Hepatocyte (in vitro differentiated cells): ENCODE measurements around the gene ISM2. TPM values are rescaled to one million over a fixed set of nuclear protein-coding genes. Genes with fewer than 3 reads are reported as not detected.
A peak's percentile ranks its signal among the peaks of the same experiment; 100 is the strongest.

Experiments used
- DNase-seq: peaks from one replicate; pipeline ENCODE4 v3.0.0-alpha.2; 2016; ENCODE audit warnings: low spot score
- H2AFZ ChIP-seq: fragments of 200-600 bp; sonication (generic); 2 replicates; pipeline ENCODE4 v1.6.0; 2016; ENCODE audit warnings: antibody characterized with exemption, mild to moderate bottlenecking
- H3K27ac ChIP-seq: fragments of 200-600 bp; sonication (generic); 2 replicates; pipeline ENCODE4 v1.5.1; 2016; ENCODE audit warnings: mild to moderate bottlenecking
- H3K27me3 ChIP-seq: fragments of 200-600 bp; sonication (generic); 2 replicates; pipeline ENCODE4 v1.6.1; 2016
- H3K36me3 ChIP-seq: fragments of 200-600 bp; sonication (generic); replicated peaks from 2 replicates; pipeline ENCODE4 v1.5.1; 2016; ENCODE audit warnings: low read depth; ENCODE audit not compliant: insufficient read depth
- H3K4me1 ChIP-seq: fragments of 200-600 bp; sonication (generic); 2 replicates; pipeline ENCODE4 v1.5.1; 2016; ENCODE audit warnings: mild to moderate bottlenecking, moderate library complexity; ENCODE audit not compliant: insufficient read depth
- H3K4me2 ChIP-seq: fragments of 200-600 bp; sonication (generic); 2 replicates; pipeline ENCODE4 v1.6.0; 2016
- H3K4me3 ChIP-seq: fragments of 200-600 bp; sonication (generic); 2 replicates; pipeline ENCODE4 v1.5.1; 2016; ENCODE audit warnings: mild to moderate bottlenecking
- H3K79me2 ChIP-seq: fragments of 200-600 bp; sonication (generic); 2 replicates; pipeline ENCODE4 v1.6.0; 2017; ENCODE audit warnings: mild to moderate bottlenecking
- H3K9me2 ChIP-seq: fragments of 200-600 bp; sonication (generic); replicated peaks from 2 replicates; pipeline ENCODE4 v1.6.0; 2017; ENCODE audit warnings: mild to moderate bottlenecking; ENCODE audit not compliant: insufficient read depth
- H3K9me3 ChIP-seq: fragments of 200-600 bp; sonication (generic); 2 replicates; pipeline ENCODE4 v1.5.1; 2016; ENCODE audit warnings: low read depth, mild to moderate bottlenecking
- H4K20me1 ChIP-seq: fragments of 200-600 bp; sonication (generic); 2 replicates; pipeline ENCODE4 v1.6.0; 2016; ENCODE audit warnings: mild to moderate bottlenecking; ENCODE audit not compliant: insufficient read depth, poor library complexity, severe bottlenecking
- CTCF ChIP-seq: fragments of 200-600 bp; sonication (generic); IDR thresholded peaks from 2 replicates; pipeline ENCODE4 v1.5.1; 2016; ENCODE audit warnings: antibody characterized with exemption, mild to moderate bottlenecking; ENCODE audit not compliant: poor library complexity
- EZH2 ChIP-seq: fragments of 200-600 bp; sonication (generic); IDR thresholded peaks from 2 replicates; pipeline ENCODE4 v1.6.1; 2016; ENCODE audit warnings: antibody characterized with exemption, mild to moderate bottlenecking, borderline replicate concordance
- EZH2phosphoT487 ChIP-seq: fragments of 200-600 bp; sonication (generic); IDR thresholded peaks from one replicate; pipeline ENCODE4 v1.6.1; 2018; ENCODE audit warnings: antibody characterized with exemption, mild to moderate bottlenecking, low read depth, moderate library complexity; ENCODE audit not compliant: unreplicated experiment, severe bottlenecking
- WGBS: methylation state at CpG from one replicate; pipeline ENCODE4 v1.1.6; 2016; ENCODE audit warnings: low lambda C conversion rate; ENCODE audit errors: missing lambda C conversion rate; 5-methylcytosine and 5-hydroxymethylcytosine counted together
- polyA plus RNA-seq: library from polyadenylated mRNA; unstranded; fragments of >200 nt; fragmentation: Nextera tagmentation; extraction: Ambion mirVana; gene quantifications from 2 replicates; pipeline ENCODE4 v1.2.1, GENCODE V29; 2016
- total RNA-seq: library from RNA; depleted of rRNA; stranded (reverse); fragments of >200 nt; gene quantifications from 2 replicates; pipeline ENCODE4 v1.2.3, GENCODE V29; 2014

ISM2 gene
- total and polyA plus RNA-seq, 2 experiments from 2014 or later, result 5.1 to 6.3 TPM

DNA sequence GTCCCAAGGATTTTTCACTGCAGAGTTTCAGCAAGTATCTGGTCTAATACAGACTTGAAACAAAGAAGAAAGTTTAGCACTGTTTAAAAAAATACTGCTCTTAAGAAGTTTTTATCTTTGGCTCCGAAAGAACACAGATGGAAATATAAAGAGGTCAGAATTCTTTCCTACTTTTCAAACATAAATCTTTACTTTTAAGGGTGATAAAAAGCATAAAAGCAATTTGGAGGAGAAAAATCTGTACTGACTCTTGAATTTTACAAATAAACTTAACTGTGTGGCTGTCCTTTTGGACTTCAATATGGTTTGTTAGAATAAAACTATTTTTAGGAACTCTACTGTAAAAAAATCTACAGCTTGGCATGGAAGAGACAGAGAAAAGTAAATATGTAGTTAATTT is 27.6 kb upstream of the ISM2 start:
- H3K36me3 ChIP-seq, result no peaks in the 10 kb centered on the region
- H3K9me2 ChIP-seq, result no peaks in the 10 kb centered on the region
- TF ChIP-seq EZH2phosphoT487 (no peak), CTCF (no peak), EZH2 (no peak)
- no peak overlapping the region for H2AFZ ChIP-seq
- no peaks in the 10 kb centered on the region for H3K9me3 ChIP-seq
- DNase-seq, result no peak
- peak overlapping the region; percentile 16 for H3K4me2 ChIP-seq
- H4K20me1 ChIP-seq, result no peaks in the 10 kb centered on the region
- no peaks in the 10 kb centered on the region for H3K79me2 ChIP-seq
- WGBS, result 67% methylated on average over 1 of the region's 1 CpG
- H3K27me3 ChIP-seq, result no peaks in the 10 kb centered on the region
- no peak overlapping the region for H3K4me3 ChIP-seq
- H3K27ac ChIP-seq, result no peak overlapping the region
- H3K4me1 ChIP-seq, result peaks cover 6% of the 10 kb centered on the region

DNA sequence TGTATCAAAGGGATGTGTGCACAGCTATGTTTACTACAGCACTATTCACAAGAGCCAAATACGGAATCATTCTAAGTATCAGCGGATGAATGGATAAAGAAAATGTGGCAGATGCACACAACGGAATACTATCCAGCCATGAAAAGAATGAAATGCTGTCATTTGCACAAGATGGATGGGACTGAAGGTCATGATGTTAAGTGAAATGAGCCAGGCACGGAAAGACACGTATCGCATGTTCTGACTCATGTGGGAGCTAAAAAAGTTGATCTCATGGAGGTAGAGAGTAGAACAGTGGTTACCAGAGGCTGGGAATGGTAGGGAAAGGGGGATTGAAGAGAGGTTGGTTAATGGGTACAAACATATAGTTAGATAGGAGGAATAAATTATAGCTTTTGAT is 25.9 kb upstream of the ISM2 start:
- H3K9me2 ChIP-seq, result no peaks in the 10 kb centered on the region
- no peaks in the 10 kb centered on the region for H3K27me3 ChIP-seq
- no peak overlapping the region for H2AFZ ChIP-seq
- WGBS, result 95% methylated on average over 6 of the region's 6 CpGs
- no peaks in the 10 kb centered on the region for H3K36me3 ChIP-seq
- H3K4me3 ChIP-seq, result no peak overlapping the region
- H3K4me2 ChIP-seq, result no peak overlapping the region
- TF ChIP-seq EZH2phosphoT487 (no peak), EZH2 (no peak), CTCF (no peak)
- H3K4me1 ChIP-seq, result peaks cover 6% of the 10 kb centered on the region
- no peaks in the 10 kb centered on the region for H4K20me1 ChIP-seq
- DNase-seq, result no peak
- no peak overlapping the region for H3K27ac ChIP-seq
- no peaks in the 10 kb centered on the region for H3K9me3 ChIP-seq
- no peaks in the 10 kb centered on the region for H3K79me2 ChIP-seq

- Histone ChIP-seq H3K36me3 (no peaks in the 10 kb centered on the region), H4K20me1 (no peaks in the 10 kb centered on the region), H3K4me1 (no peaks in the 10 kb centered on the region), H2AFZ (no peak overlapping the region), H3K4me2 (no peak overlapping the region), H3K27ac (no peak overlapping the region), H3K9me3 (no peaks in the 10 kb centered on the region), H3K27me3 (no peaks in the 10 kb centered on the region), H3K79me2 (no peaks in the 10 kb centered on the region), H3K9me2 (no peaks in the 10 kb centered on the region), H3K4me3 (no peak overlapping the region)
- WGBS, result 84% methylated on average over 3 of the region's 3 CpGs
- TF ChIP-seq CTCF (no peak), EZH2 (no peak), EZH2phosphoT487 (no peak)
- no peak for DNase-seq
Observed at GRCh38 chr14:77523109-77523508, 24.5 kb upstream of the ISM2 start.

DNA sequence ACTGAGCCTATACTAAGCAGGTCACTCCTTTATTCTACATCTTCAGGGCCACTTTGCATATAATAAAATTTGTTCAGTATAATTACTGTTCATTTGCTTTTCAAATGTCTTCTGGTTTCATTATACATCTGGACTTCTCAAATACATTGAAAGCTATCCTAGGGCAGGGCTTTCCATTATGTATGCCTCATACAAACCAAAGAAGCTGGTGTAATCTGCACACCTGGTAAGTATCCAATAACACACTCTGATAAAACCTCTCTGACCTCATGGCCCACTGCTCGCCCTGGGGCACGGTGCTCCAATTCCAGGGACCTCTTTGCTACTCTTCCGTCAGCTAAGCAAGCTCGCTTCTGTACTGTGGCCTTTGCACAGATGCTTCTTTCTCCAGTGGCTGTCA is 21.9 kb upstream of the ISM2 start:
- Histone ChIP-seq H3K36me3 (no peaks in the 10 kb centered on the region), H3K4me1 (no peaks in the 10 kb centered on the region), H3K79me2 (no peaks in the 10 kb centered on the region), H3K27ac (no peak overlapping the region), H2AFZ (no peak overlapping the region), H3K9me2 (no peaks in the 10 kb centered on the region), H3K4me2 (no peak overlapping the region), H3K27me3 (no peaks in the 10 kb centered on the region), H3K9me3 (no peaks in the 10 kb centered on the region), H4K20me1 (no peaks in the 10 kb centered on the region), H3K4me3 (no peak overlapping the region)
- TF ChIP-seq EZH2phosphoT487, result no peak
- TF ChIP-seq EZH2, result no peak
- no peak for TF ChIP-seq CTCF
- no peak for DNase-seq
- 83% methylated on average over 4 of the region's 4 CpGs for WGBS
